ENCODE data around the gene OGT. TPM values are rescaled to one million over a fixed set of nuclear protein-coding genes. Genes with fewer than 3 reads are reported as not detected.
"Not testable (repeated sequence)": the region's sequence is repeated elsewhere in the genome, so short reads cannot be mapped to it uniquely, and the experiment has no call there.

Gene OGT
- total RNA-seq, 1 donor, result 200 TPM

GRCh38 chrX:71607488-71607887, 74.6 kb downstream of the OGT start:
- H3K4me3 ChIP-seq (ENCODE audit: insufficient read depth, low read length), result no peak overlapping the region
- H3K27me3 ChIP-seq (ENCODE audit: insufficient read depth, low read length), result peaks cover 2% of the 10 kb centered on the region
- TF ChIP-seq, protein P1, sequence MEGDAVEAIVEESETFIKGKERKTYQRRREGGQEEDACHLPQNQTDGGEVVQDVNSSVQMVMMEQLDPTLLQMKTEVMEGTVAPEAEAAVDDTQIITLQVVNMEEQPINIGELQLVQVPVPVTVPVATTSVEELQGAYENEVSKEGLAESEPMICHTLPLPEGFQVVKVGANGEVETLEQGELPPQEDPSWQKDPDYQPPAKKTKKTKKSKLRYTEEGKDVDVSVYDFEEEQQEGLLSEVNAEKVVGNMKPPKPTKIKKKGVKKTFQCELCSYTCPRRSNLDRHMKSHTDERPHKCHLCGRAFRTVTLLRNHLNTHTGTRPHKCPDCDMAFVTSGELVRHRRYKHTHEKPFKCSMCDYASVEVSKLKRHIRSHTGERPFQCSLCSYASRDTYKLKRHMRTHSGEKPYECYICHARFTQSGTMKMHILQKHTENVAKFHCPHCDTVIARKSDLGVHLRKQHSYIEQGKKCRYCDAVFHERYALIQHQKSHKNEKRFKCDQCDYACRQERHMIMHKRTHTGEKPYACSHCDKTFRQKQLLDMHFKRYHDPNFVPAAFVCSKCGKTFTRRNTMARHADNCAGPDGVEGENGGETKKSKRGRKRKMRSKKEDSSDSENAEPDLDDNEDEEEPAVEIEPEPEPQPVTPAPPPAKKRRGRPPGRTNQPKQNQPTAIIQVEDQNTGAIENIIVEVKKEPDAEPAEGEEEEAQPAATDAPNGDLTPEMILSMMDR (IDR thresholded peaks at IDR 0.05; ENCODE audit: extremely low read depth, low read depth, low read length), result no peak
- H3K27ac ChIP-seq (ENCODE audit: low read depth, low read length), result no peak overlapping the region
- peak; percentile 39 for DNase-seq (ENCODE audit: insufficient read length, low spot score, missing footprints)
- peaks cover 59% of the 10 kb centered on the region for H3K36me3 ChIP-seq (ENCODE audit: insufficient read depth, low read length)
- H3K79me2 ChIP-seq (ENCODE audit: insufficient read depth, low read length), result no peaks in the 10 kb centered on the region
- H3K4me2 ChIP-seq (ENCODE audit: insufficient read depth, low read length), result no peak overlapping the region
- H4K20me1 ChIP-seq (ENCODE audit: insufficient read depth, low read length), result peaks cover 3% of the 10 kb centered on the region
- no peak overlapping the region for H2AFZ ChIP-seq (ENCODE audit: low read length)
- H3K9me3 ChIP-seq (ENCODE audit: low read depth, low read length), result peaks cover 2% of the 10 kb centered on the region
- no peaks in the 10 kb centered on the region for H3K4me1 ChIP-seq (ENCODE audit: insufficient read depth, low read length)

- TF ChIP-seq, protein P1 (IDR thresholded peaks at IDR 0.05; ENCODE audit: extremely low read depth, low read depth, low read length), result no peak
- DNase-seq (ENCODE audit: insufficient read length, low spot score, missing footprints), result peak; percentile 43
Measured at GRCh38 chrX:71609095-71609750, 76.3 kb downstream of the OGT start.

GRCh38 chrX:71611736-71612135, 78.8 kb downstream of the OGT start:
- not testable (repeated sequence) for H4K20me1 ChIP-seq (ENCODE audit: insufficient read depth, low read length); H3K79me2 ChIP-seq (ENCODE audit: insufficient read depth, low read length); H3K4me3 ChIP-seq (ENCODE audit: insufficient read depth, low read length); H3K27me3 ChIP-seq (ENCODE audit: insufficient read depth, low read length); H3K27ac ChIP-seq (ENCODE audit: low read depth, low read length); H3K4me1 ChIP-seq (ENCODE audit: insufficient read depth, low read length); H3K4me2 ChIP-seq (ENCODE audit: insufficient read depth, low read length); DNase-seq (ENCODE audit: insufficient read length, low spot score, missing footprints); H3K9me3 ChIP-seq (ENCODE audit: low read depth, low read length); H2AFZ ChIP-seq (ENCODE audit: low read length)
- H3K36me3 ChIP-seq (ENCODE audit: insufficient read depth, low read length), result peaks cover 45% of the 10 kb centered on the region

More at GRCh38 chrX:71609095-71609750, 76.3 kb downstream of the OGT start:
- H3K4me3 ChIP-seq (ENCODE audit: insufficient read depth, low read length), result no peak overlapping the region
- no peak overlapping the region for H2AFZ ChIP-seq (ENCODE audit: low read length)
- peaks cover 7% of the 10 kb centered on the region for H3K27me3 ChIP-seq (ENCODE audit: insufficient read depth, low read length)
- H3K79me2 ChIP-seq (ENCODE audit: insufficient read depth, low read length), result no peaks in the 10 kb centered on the region
- H3K4me1 ChIP-seq (ENCODE audit: insufficient read depth, low read length), result no peaks in the 10 kb centered on the region
- no peak overlapping the region for H3K4me2 ChIP-seq (ENCODE audit: insufficient read depth, low read length)
- H4K20me1 ChIP-seq (ENCODE audit: insufficient read depth, low read length), result peaks cover 3% of the 10 kb centered on the region
- peaks cover 65% of the 10 kb centered on the region for H3K36me3 ChIP-seq (ENCODE audit: insufficient read depth, low read length)
- H3K27ac ChIP-seq (ENCODE audit: low read depth, low read length), result no peak overlapping the region
- H3K9me3 ChIP-seq (ENCODE audit: low read depth, low read length), result peaks cover 2% of the 10 kb centered on the region

- Histone ChIP-seq H4K20me1 (ENCODE audit: insufficient read depth, low read length) (peaks cover 4% of the 10 kb centered on the region), H2AFZ (ENCODE audit: low read length) (no peak overlapping the region), H3K27ac (ENCODE audit: low read depth, low read length) (no peak overlapping the region), H3K36me3 (ENCODE audit: insufficient read depth, low read length) (peaks cover 43% of the 10 kb centered on the region), H3K4me2 (ENCODE audit: insufficient read depth, low read length) (no peak overlapping the region), H3K4me1 (ENCODE audit: insufficient read depth, low read length) (no peaks in the 10 kb centered on the region), H3K79me2 (ENCODE audit: insufficient read depth, low read length) (no peaks in the 10 kb centered on the region), H3K27me3 (ENCODE audit: insufficient read depth, low read length) (peaks cover 7% of the 10 kb centered on the region), H3K4me3 (ENCODE audit: insufficient read depth, low read length) (no peak overlapping the region), H3K9me3 (ENCODE audit: low read depth, low read length) (peaks cover 2% of the 10 kb centered on the region)
- TF ChIP-seq, protein P1 (IDR thresholded peaks at IDR 0.05; ENCODE audit: extremely low read depth, low read depth, low read length), result no peak
- peak; percentile 42 for DNase-seq (ENCODE audit: insufficient read length, low spot score, missing footprints)
Measured at GRCh38 chrX:71612256-71612655, 79.4 kb downstream of the OGT start.
